22Rv1 (cell line): ENCODE measurements around the gene LARP4.

Source experiments
- CTCF ChIP-seq: fragments of 450-650 bp; IDR thresholded peaks from 2 replicates; pipeline ENCODE4 v1.5.1; 2017; ENCODE audit warnings: mild to moderate bottlenecking
- ZFX ChIP-seq: fragments of 450-650 bp; IDR thresholded peaks from 2 replicates; pipeline ENCODE4 v1.6.1; 2017; ENCODE audit warnings: antibody characterized with exemption, borderline replicate concordance

- no peak for TF ChIP-seq ZFX
- no peak for TF ChIP-seq CTCF
Measured at GRCh38 chr12:50411051-50411660, 10.5 kb downstream of the LARP4 start.
